GM18951 (cell line): ENCODE measurements around the gene LMF1.

ENCODE experiments used
- POLR2A ChIP-seq: IDR thresholded peaks from 4 replicates; pipeline ENCODE4 v1.6.1; 2011; ENCODE audit warnings: mild to moderate bottlenecking; ENCODE audit not compliant: insufficient read length, insufficient read depth; ENCODE audit errors: extremely low read depth
- in situ Hi-C: fragments of 300-500 bp; cut with MboI; formaldehyde crosslinking; loops from one replicate; pipeline ENCODE4 v1.12.0; 2022; ENCODE audit warnings: low sequenced_read_pairs, mixed read lengths, inconsistent platforms; ENCODE audit not compliant: unreplicated experiment

Gene LMF1

GRCh38 chr16:984736-985636 is 14.2 kb upstream of the LMF1 start:
- in situ Hi-C loops = no loop called here

GRCh38 chr16:984121-984694 is 13.4 kb upstream of the LMF1 start:
- in situ Hi-C loops = no loop called here
- no peak for TF ChIP-seq POLR2A

More at GRCh38 chr16:984736-985636, 14.2 kb upstream of the LMF1 start:
- TF ChIP-seq POLR2A = no peak

- in situ Hi-C loops = no loop called here
- TF ChIP-seq POLR2A = no peak
Measured at GRCh38 chr16:983044-984030, 12.6 kb upstream of the LMF1 start.

- TF ChIP-seq POLR2A = no peak
- in situ Hi-C loops = no loop called here
Measured at GRCh38 chr16:982145-983043, 11.6 kb upstream of the LMF1 start.

GRCh38 chr16:981695-982144 is 10.9 kb upstream of the LMF1 start, which contains the start of gene SOX8:
SOX8 (plus strand) TSS chr16:981770; CDS start chr16:981923, 153 bp downstream.
- in situ Hi-C loops = no loop called here
- TF ChIP-seq POLR2A = no peak

GRCh38 chr16:980595-980854 is 9.7 kb upstream of the LMF1 start:
- in situ Hi-C loops = no loop called here
- TF ChIP-seq POLR2A = no peak

GRCh38 chr16:979859-980594 is 9.2 kb upstream of the LMF1 start:
- in situ Hi-C loops = no loop called here
- no peak for TF ChIP-seq POLR2A

- TF ChIP-seq POLR2A = no peak
- in situ Hi-C loops = no loop called here
Measured at GRCh38 chr16:979147-979546, 8.4 kb upstream of the LMF1 start.

- in situ Hi-C loops = no loop called here
- no peak for TF ChIP-seq POLR2A
Measured at GRCh38 chr16:978403-978802, 7.6 kb upstream of the LMF1 start.

GRCh38 chr16:977896-978295 is 7.1 kb upstream of the LMF1 start:
- in situ Hi-C loops = no loop called here
- no peak for TF ChIP-seq POLR2A

GRCh38 chr16:977081-977701 is 6.4 kb upstream of the LMF1 start:
- TF ChIP-seq POLR2A = no peak
- in situ Hi-C loops = no loop called here

GRCh38 chr16:976389-976931 is 5.7 kb upstream of the LMF1 start:
- no peak for TF ChIP-seq POLR2A
- in situ Hi-C loops = no loop called here
